ENCODE measurements around the gene GPHB5. TPM values are rescaled to one million over a fixed set of nuclear protein-coding genes. Genes with fewer than 3 reads are reported as not detected.

The GPHB5 gene
- total RNA-seq, 1 donor from 2014 or later: not detected

- POLR2A ChIA-PET: no interaction called here
- no peak for TF ChIP-seq CTCF (IDR thresholded peaks at IDR 0.05)
- intact Hi-C loops (cut with micrococcal nuclease): no loop called here
- Mint-ChIP-seq H3K36me3 (ENCODE audit: low read depth) (no peaks in the 10 kb centered on the region), H3K9me3 (peaks cover under 1% of the 10 kb centered on the region), H3K27me3 (peaks cover 11% of the 10 kb centered on the region), H3K4me3 (no peak overlapping the region), H3K4me1 (no peaks in the 10 kb centered on the region), H3K27ac (no peak overlapping the region)
- CTCF ChIA-PET: no interaction called here
- DNase-seq: no peak
- no peak for ATAC-seq (ENCODE audit: low read depth)
Measured at GRCh38 chr14:63301891-63302534, 16.7 kb downstream of the GPHB5 start.

GRCh38 chr14:63300854-63301253 lies 17.9 kb downstream of the GPHB5 start:
- ChIA-PET CTCF (no interaction called here), POLR2A (no interaction called here)
- no peak for ATAC-seq (ENCODE audit: low read depth)
- Mint-ChIP-seq H3K4me3 (no peak overlapping the region), H3K4me1 (no peaks in the 10 kb centered on the region), H3K27me3 (peaks cover 9% of the 10 kb centered on the region), H3K27ac (no peak overlapping the region), H3K36me3 (ENCODE audit: low read depth) (no peaks in the 10 kb centered on the region), H3K9me3 (no peaks in the 10 kb centered on the region)
- intact Hi-C loops (cut with micrococcal nuclease): no loop called here
- no peak for TF ChIP-seq CTCF (IDR thresholded peaks at IDR 0.05)
- no peak for DNase-seq

- intact Hi-C loops (cut with micrococcal nuclease): no loop called here
- no peak overlapping the region for H3K27ac Mint-ChIP-seq
- H3K4me3 Mint-ChIP-seq: no peak overlapping the region
- CTCF ChIA-PET: no interaction called here
- no peak for DNase-seq
- no peak for TF ChIP-seq CTCF (IDR thresholded peaks at IDR 0.05)
- H3K36me3 Mint-ChIP-seq (ENCODE audit: low read depth): no peaks in the 10 kb centered on the region
- POLR2A ChIA-PET: no interaction called here
- H3K9me3 Mint-ChIP-seq: no peaks in the 10 kb centered on the region
- H3K4me1 Mint-ChIP-seq: peaks cover 4% of the 10 kb centered on the region
- H3K27me3 Mint-ChIP-seq: peaks cover 9% of the 10 kb centered on the region
- no peak for ATAC-seq (ENCODE audit: low read depth)
Measured at GRCh38 chr14:63299351-63300110, 19.2 kb downstream of the GPHB5 start.

GRCh38 chr14:63297372-63298063 lies 21.2 kb downstream of the GPHB5 start:
- Mint-ChIP-seq H3K9me3 (no peaks in the 10 kb centered on the region), H3K27me3 (peaks cover 12% of the 10 kb centered on the region), H3K36me3 (ENCODE audit: low read depth) (no peaks in the 10 kb centered on the region), H3K4me3 (no peak overlapping the region), H3K4me1 (peaks cover 4% of the 10 kb centered on the region), H3K27ac (no peak overlapping the region)
- DNase-seq: no peak
- TF ChIP-seq CTCF (IDR thresholded peaks at IDR 0.05): no peak
- CTCF ChIA-PET: no interaction called here
- no peak for ATAC-seq (ENCODE audit: low read depth)
- POLR2A ChIA-PET: no interaction called here
- intact Hi-C loops (cut with micrococcal nuclease): no loop called here

GRCh38 chr14:63296060-63296563 lies 22.6 kb downstream of the GPHB5 start:
- no peak for DNase-seq
- intact Hi-C loops (cut with micrococcal nuclease): no loop called here
- no peak for TF ChIP-seq CTCF (IDR thresholded peaks at IDR 0.05)
- no peak overlapping the region for H3K27ac Mint-ChIP-seq
- no peak for ATAC-seq (ENCODE audit: low read depth)
- H3K4me3 Mint-ChIP-seq: no peak overlapping the region
- no peaks in the 10 kb centered on the region for H3K36me3 Mint-ChIP-seq (ENCODE audit: low read depth)
- CTCF ChIA-PET: no interaction called here
- POLR2A ChIA-PET: no interaction called here
- H3K4me1 Mint-ChIP-seq: peaks cover 4% of the 10 kb centered on the region
- peaks cover 7% of the 10 kb centered on the region for H3K27me3 Mint-ChIP-seq
- H3K9me3 Mint-ChIP-seq: no peaks in the 10 kb centered on the region

Data from activated B cell treated with CpG ODN at 0.5 μM for 24 hours (primary cell).